ENCODE data around the gene CLEC11A.
"Not testable (repeated sequence)": the region's sequence is repeated elsewhere in the genome, so short reads cannot be mapped to it uniquely, and the experiment has no call there.

Gene CLEC11A

DNA sequence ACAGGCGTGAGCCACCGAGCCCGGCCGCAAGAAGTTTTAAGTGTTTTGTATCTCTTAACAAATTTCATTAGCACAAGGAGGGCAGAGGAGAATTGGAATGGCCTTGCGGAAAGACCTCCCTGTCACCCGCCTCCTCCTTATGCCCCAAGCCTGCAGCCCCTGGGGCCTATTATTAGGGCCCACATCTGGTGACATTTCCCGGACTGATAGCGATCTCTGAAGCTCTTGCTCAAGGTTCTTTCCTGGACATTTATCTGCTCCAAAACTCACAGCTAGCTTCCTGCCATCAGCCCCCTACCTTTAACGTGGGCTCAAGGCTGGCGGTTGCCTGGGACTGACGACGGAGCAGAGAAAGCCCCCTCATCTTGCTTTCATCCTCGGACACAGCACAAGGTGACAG, 40.4 kb downstream of the CLEC11A start:
- DNase-seq = not testable (repeated sequence)

DNA sequence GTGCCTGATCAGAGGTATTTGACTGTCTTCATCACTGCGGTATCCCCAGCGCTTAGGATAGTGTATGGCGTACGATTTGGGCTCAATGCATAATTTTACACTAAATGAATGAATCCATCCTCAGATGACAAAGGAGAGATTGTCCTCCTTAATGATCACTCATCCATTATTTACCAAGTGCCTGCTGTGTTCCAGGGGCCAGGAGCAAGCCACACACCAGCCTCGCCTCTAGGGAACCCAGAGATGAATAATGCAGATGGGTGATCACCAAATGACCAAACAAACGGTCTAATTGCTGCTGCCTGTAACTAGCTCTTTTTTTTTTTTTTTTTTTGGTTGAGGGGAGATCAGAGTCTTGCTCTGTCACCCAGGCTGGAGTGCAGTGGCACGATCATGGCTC, 41.2 kb downstream of the CLEC11A start:
- DNase-seq = no peak

- DNase-seq = not testable (repeated sequence)
Observed at GRCh38 chr19:50766746-50767145, 43.6 kb downstream of the CLEC11A start.

- not testable (repeated sequence) for DNase-seq
Observed at GRCh38 chr19:50767263-50767662, 44.1 kb downstream of the CLEC11A start.

DNA sequence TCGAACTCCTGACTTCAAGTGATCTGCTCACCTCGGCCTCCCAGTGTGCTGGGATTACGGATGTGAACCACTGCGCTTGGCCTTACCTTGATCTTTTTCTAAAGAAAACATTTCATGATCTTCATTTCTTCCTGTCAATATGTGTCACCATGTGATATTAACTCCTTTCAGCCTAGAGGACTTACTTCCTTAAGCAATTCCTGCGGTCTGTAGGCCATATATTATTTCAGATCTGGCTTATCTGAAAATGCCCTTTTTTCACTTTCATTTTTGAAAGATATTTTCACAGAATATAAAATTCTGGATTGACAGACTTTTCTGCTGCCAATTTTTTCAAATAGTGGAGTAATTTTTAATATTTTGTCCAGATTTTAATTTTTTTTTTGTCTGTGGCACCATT, 45.1 kb downstream of the CLEC11A start:
- DNase-seq = no peak

DNA sequence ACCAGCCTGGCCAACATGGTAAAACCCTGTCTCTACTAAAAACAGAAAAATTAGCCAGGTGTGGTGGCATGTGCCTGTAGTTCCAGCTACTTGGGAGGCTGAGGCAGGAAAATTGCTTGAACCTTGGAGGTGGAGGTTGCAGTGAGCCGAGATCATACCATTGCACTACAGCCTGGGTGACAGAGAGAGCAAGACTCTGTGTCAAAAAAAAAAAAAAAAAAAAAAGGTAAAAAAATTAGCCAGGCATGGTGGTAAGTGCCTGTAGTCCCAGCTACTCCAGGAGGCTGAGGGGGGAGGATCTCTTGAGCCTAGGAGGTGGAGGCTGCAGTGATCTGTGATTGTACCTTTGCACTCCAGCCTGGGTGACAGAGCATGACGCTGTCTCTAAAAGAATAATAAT, 47.0 kb downstream of the CLEC11A start, which contains the start of gene GPR32:
GPR32 (plus strand) TSS at position 301 of the 400 bp plus-strand sequence. CDS start 137 bp downstream, outside the sequence.
- DNase-seq = not testable (repeated sequence)

DNA sequence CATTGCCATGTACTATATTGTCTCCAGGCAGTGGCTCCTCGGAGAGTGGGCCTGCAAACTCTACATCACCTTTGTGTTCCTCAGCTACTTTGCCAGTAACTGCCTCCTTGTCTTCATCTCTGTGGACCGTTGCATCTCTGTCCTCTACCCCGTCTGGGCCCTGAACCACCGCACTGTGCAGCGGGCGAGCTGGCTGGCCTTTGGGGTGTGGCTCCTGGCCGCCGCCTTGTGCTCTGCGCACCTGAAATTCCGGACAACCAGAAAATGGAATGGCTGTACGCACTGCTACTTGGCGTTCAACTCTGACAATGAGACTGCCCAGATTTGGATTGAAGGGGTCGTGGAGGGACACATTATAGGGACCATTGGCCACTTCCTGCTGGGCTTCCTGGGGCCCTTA, 47.7 kb downstream of the CLEC11A start:
- DNase-seq = no peak

- DNase-seq = no peak
Observed at GRCh38 chr19:50772476-50772875, 49.3 kb downstream of the CLEC11A start.

GRCh38 chr19:50772912-50773311, 49.7 kb downstream of the CLEC11A start:
- DNase-seq = not testable (repeated sequence)

GRCh38 chr19:50773454-50773853, 50.3 kb downstream of the CLEC11A start:
- not testable (repeated sequence) for DNase-seq
